Body of pancreas (tissue), 4 donors: ENCODE measurements around the gene GSPT2.

Source experiments
- CTCF ChIP-seq, 7 experiments: fragments of 450-650 bp in 4 of 7; fragments of 200-600 bp in 3 of 7; sonication (generic) in 3 of 7; IDR thresholded peaks; one replicate each; pipeline ENCODE4 v1.5.1; 2016 to 2019; ENCODE audit warnings: antibody characterized with exemption in 7 of 7
- POLR2A ChIP-seq, 3 donors: fragments of 450-650 bp; IDR thresholded peaks; one replicate each; pipeline ENCODE4 v1.6.1; 2016; ENCODE audit warnings: antibody characterized with exemption in 3 of 3, mild to moderate bottlenecking in 2 of 3

GRCh38 chrX:51760657-51761056 is 17.4 kb downstream of the GSPT2 start:
- no peak for TF ChIP-seq CTCF (IDR thresholded peaks at IDR 0.05)
- TF ChIP-seq POLR2A (IDR thresholded peaks at IDR 0.05) = no peak
